GM12874 (cell line): ENCODE results near the gene PADI3.

Experiments
- TF ChIP-seq, protein P1 (sequence below): IDR thresholded peaks from 2 replicates; pipeline ENCODE4 v1.5.1; 2011; ENCODE audit warnings: low read depth, mild to moderate bottlenecking, control low read depth, low read length, moderate library complexity; ENCODE audit not compliant: insufficient read depth

The PADI3 gene

DNA sequence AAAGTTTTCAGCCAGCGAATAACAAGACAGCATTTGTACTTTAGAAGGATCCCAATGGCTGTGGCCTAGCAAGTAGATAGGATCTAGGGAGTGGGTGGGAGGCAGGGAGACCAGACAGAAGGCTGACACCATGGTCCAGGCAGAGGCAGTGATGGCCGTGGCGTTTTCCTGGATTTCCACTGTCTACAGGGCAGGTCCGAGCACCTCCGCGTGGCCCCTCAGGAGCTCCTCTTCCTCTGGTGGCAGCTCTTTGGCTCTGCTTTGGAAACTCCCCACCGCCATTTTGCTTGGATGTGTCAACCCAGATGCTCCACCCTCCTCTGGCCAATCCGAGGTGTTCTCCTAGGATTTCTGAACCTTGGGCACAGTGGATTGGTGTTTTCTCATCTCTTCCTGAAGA, 84.2 kb downstream of the PADI3 start:
- TF ChIP-seq, protein P1, sequence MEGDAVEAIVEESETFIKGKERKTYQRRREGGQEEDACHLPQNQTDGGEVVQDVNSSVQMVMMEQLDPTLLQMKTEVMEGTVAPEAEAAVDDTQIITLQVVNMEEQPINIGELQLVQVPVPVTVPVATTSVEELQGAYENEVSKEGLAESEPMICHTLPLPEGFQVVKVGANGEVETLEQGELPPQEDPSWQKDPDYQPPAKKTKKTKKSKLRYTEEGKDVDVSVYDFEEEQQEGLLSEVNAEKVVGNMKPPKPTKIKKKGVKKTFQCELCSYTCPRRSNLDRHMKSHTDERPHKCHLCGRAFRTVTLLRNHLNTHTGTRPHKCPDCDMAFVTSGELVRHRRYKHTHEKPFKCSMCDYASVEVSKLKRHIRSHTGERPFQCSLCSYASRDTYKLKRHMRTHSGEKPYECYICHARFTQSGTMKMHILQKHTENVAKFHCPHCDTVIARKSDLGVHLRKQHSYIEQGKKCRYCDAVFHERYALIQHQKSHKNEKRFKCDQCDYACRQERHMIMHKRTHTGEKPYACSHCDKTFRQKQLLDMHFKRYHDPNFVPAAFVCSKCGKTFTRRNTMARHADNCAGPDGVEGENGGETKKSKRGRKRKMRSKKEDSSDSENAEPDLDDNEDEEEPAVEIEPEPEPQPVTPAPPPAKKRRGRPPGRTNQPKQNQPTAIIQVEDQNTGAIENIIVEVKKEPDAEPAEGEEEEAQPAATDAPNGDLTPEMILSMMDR = no peak
